NCI-H1436 (cell line): Measurements from ENCODE around the gene HPCAL1.
A peak's percentile ranks its signal among the peaks of the same experiment; 100 is the strongest.

Experiments used
- DNase-seq: peaks from one replicate; lab custom pipeline; 2025; lab: John Stamatoyannopoulos, UW

The HPCAL1 gene

GRCh38 chr2:10355471-10356438 lies 53.1 kb downstream of the HPCAL1 start:
- peak; percentile 58 for DNase-seq

- no peak for DNase-seq
These were observed 53.7 kb downstream of the HPCAL1 start for GRCh38 chr2:10356439-10356811.

GRCh38 chr2:10357193-10358169 lies 54.8 kb downstream of the HPCAL1 start:
- DNase-seq = no peak

- no peak for DNase-seq
These were observed 56.5 kb downstream of the HPCAL1 start for GRCh38 chr2:10359246-10359645.

- no peak for DNase-seq
These were observed 57.1 kb downstream of the HPCAL1 start for GRCh38 chr2:10359731-10360329.

GRCh38 chr2:10360460-10360849 lies 57.8 kb downstream of the HPCAL1 start:
- no peak for DNase-seq

- DNase-seq = no peak
These were observed 58.3 kb downstream of the HPCAL1 start for GRCh38 chr2:10360850-10361588.

- no peak for DNase-seq
These were observed 59.6 kb downstream of the HPCAL1 start for GRCh38 chr2:10362096-10362897.

GRCh38 chr2:10362898-10363454 lies 60.3 kb downstream of the HPCAL1 start:
- DNase-seq = no peak

- no peak for DNase-seq
These were observed 61.3 kb downstream of the HPCAL1 start for GRCh38 chr2:10363861-10364610.

- no peak for DNase-seq
These were observed 62.7 kb downstream of the HPCAL1 start for GRCh38 chr2:10365412-10365811.

- no peak for DNase-seq
These were observed 64.0 kb downstream of the HPCAL1 start for GRCh38 chr2:10366601-10367270.

GRCh38 chr2:10367472-10368439 lies 65.1 kb downstream of the HPCAL1 start:
- no peak for DNase-seq

- no peak for DNase-seq
These were observed 66.0 kb downstream of the HPCAL1 start for GRCh38 chr2:10368491-10369231.

GRCh38 chr2:10369269-10370255 lies 66.9 kb downstream of the HPCAL1 start:
- no peak for DNase-seq

GRCh38 chr2:10370390-10370789 lies 67.7 kb downstream of the HPCAL1 start:
- peak; percentile 36 for DNase-seq
